ENCODE results near the gene PANK4.

DNA sequence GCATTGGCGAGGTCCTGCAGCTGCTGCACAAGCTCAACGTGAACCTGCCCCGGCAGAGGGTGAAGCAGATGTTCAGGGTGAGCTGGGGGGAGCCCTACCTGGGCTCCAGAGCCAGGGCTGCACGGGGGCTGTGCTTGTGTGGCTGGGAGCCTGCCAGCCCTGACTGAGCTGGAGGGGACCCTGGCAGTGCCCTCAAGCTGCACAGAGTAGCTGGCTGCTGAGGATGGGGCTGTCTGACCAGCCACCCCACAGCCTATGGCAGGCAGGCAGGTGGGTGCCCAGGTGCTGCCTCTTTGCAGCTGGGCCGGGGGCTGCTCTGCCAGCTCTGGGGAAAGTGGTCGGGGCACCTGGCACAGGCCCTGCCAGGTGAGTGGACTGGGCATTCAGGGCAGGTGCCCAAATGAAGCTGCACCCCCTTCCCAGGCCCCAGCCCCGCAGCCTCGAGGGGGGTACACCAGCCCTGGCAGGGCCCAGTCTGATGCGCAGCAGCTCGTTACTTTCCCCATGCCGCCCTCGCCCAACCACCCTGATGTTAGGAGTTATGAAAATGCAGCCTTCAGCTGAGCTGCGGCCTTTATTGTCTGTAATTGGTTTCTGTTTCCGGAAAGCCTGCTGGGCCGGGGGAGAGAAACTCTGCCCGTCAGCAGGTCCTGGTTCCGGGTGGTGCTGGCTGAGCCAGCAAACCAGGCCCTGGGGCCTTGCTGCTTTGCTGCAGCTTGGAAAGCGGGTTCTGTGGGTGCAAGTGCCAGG lies 46.0 kb downstream of the PANK4 start:
- TF ChIP-seq, protein P1, sequence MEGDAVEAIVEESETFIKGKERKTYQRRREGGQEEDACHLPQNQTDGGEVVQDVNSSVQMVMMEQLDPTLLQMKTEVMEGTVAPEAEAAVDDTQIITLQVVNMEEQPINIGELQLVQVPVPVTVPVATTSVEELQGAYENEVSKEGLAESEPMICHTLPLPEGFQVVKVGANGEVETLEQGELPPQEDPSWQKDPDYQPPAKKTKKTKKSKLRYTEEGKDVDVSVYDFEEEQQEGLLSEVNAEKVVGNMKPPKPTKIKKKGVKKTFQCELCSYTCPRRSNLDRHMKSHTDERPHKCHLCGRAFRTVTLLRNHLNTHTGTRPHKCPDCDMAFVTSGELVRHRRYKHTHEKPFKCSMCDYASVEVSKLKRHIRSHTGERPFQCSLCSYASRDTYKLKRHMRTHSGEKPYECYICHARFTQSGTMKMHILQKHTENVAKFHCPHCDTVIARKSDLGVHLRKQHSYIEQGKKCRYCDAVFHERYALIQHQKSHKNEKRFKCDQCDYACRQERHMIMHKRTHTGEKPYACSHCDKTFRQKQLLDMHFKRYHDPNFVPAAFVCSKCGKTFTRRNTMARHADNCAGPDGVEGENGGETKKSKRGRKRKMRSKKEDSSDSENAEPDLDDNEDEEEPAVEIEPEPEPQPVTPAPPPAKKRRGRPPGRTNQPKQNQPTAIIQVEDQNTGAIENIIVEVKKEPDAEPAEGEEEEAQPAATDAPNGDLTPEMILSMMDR (conservative IDR thresholded peaks at IDR 0.05; ENCODE audit: low read depth, low read length): no peak
- TF ChIP-seq EZH2 (IDR thresholded peaks at IDR 0.05; ENCODE audit: borderline replicate concordance, low read depth, low read length, poor library complexity, severe bottlenecking): no peak

All from A673 (cell line).